ENCODE measurements around the gene CUL5. TPM values are rescaled to one million over a fixed set of nuclear protein-coding genes. Genes with fewer than 3 reads are reported as not detected.

CUL5 gene
- total RNA-seq, 1 donor, result 29.4 TPM

Small RNAs within 50 kb of the gene (small RNA-seq; reads per million reads assigned to genes)
- gene RF00019, result not detected

Other genes with a start within 250 kb of the CUL5 start
- gene SLC35F2, start 150.1 kb upstream of the CUL5 start, total RNA-seq, result 27.5 TPM
- under 0.01 TPM for gene RAB39A, start 80.5 kb upstream of the CUL5 start, total RNA-seq
- gene ACAT1, start 112.7 kb downstream of the CUL5 start, total RNA-seq, result 22.1 TPM
- 10.8 TPM for gene NPAT, start 213.7 kb downstream of the CUL5 start, total RNA-seq
- 18.6 TPM for gene ATM, start 214.2 kb downstream of the CUL5 start, total RNA-seq